ENCODE results near the gene UBAC1.

- TF ChIP-seq CTCF (conservative IDR thresholded peaks at IDR 0.05) = no peak
- no peak for TF ChIP-seq ZFX (IDR thresholded peaks at IDR 0.05)
These were observed 37.4 kb upstream of the UBAC1 start for GRCh38 chr9:135998410-135999071.
